Endodermal cell (in vitro differentiated cells): Measurements from ENCODE around the gene HOXC12. TPM values are rescaled to one million over a fixed set of nuclear protein-coding genes. Genes with fewer than 3 reads are reported as not detected.

Experiments used
- DNase-seq: peaks from one replicate; pipeline ENCODE4 v3.0.0-alpha.2; 2017
- H3K27ac ChIP-seq: 2 replicates; pipeline ENCODE4 v1.5.1; 2013; ENCODE audit warnings: mild to moderate bottlenecking, low read depth, low read length, moderate library complexity
- H3K27me3 ChIP-seq: 2 replicates; pipeline ENCODE4 v1.6.1; 2013; ENCODE audit warnings: mild to moderate bottlenecking, low read length, moderate library complexity; ENCODE audit not compliant: insufficient read depth, control insufficient read depth, poor library complexity, severe bottlenecking
- H3K36me3 ChIP-seq: 2 replicates; pipeline ENCODE4 v1.7.0; 2013; ENCODE audit warnings: mild to moderate bottlenecking, low read length, moderate library complexity; ENCODE audit not compliant: control insufficient read depth, insufficient read depth
- H3K4me1 ChIP-seq: one replicate; pipeline ENCODE4 v1.7.0; 2013; ENCODE audit warnings: low read length; ENCODE audit not compliant: control insufficient read depth, insufficient read depth
- H3K4me3 ChIP-seq: 2 replicates; pipeline ENCODE4 v1.5.1; 2013; ENCODE audit warnings: mild to moderate bottlenecking, low read length, moderate library complexity
- H3K9ac ChIP-seq: 2 replicates; pipeline ENCODE4 v1.6.1; 2013; ENCODE audit warnings: mild to moderate bottlenecking, low read length, moderate library complexity; ENCODE audit not compliant: poor library complexity, severe bottlenecking; ENCODE audit errors: extremely low read depth
- H3K9me3 ChIP-seq: 2 replicates; pipeline ENCODE4 v1.6.1; 2013; ENCODE audit warnings: mild to moderate bottlenecking, low read length, moderate library complexity; ENCODE audit not compliant: control insufficient read depth
- H3K27ac Mint-ChIP-seq: 2 replicates; pipeline ENCODE4 v1.8.0; 2020; ENCODE audit warnings: mixed read lengths
- H3K27me3 Mint-ChIP-seq: 2 replicates; pipeline ENCODE4 v1.8.0; 2021; ENCODE audit warnings: mild to moderate bottlenecking, mixed read lengths; ENCODE audit not compliant: insufficient read depth
- H3K36me3 Mint-ChIP-seq: 2 replicates; pipeline ENCODE4 v1.8.0; 2020; ENCODE audit warnings: low read depth, mixed read lengths
- H3K4me1 Mint-ChIP-seq: 2 replicates; pipeline ENCODE4 v1.8.0; 2020; ENCODE audit warnings: mixed read lengths
- H3K4me3 Mint-ChIP-seq: 2 replicates; pipeline ENCODE4 v1.8.0; 2020; ENCODE audit warnings: mild to moderate bottlenecking, moderate library complexity, mixed read lengths
- H3K9me3 Mint-ChIP-seq: 2 replicates; pipeline ENCODE4 v1.8.0; 2020; ENCODE audit warnings: mild to moderate bottlenecking, mixed read lengths
- WGBS, 2 experiments: methylation state at CpG; one replicate each; pipeline versions ENCODE4 v1.1.5 to v1.1.7; 2013; ENCODE audit warnings: missing lambda C conversion rate in 2 of 2, mixed read lengths in 1 of 2; ENCODE audit not compliant: insufficient coverage in 1 of 2, insufficient read length in 1 of 2; 5-methylcytosine and 5-hydroxymethylcytosine counted together
- total RNA-seq, 2 donors: library from RNA; stranded (reverse); fragmentation: NEBNext Ultra II Directional in 1 of 2; extraction: Animal tissue kit (Norgen Biotek cat#: 25700) in 1 of 2; gene quantifications; 2 replicates in 1 of 2; 3 replicates in 1 of 2; pipeline ENCODE4 v1.2.1, GENCODE V29; 2021
- TF ChIP-seq, protein P1 (sequence below): fragments of 200-600 bp; sonication (generic); conservative IDR thresholded peaks from 2 replicates; pipeline ENCODE4 v1.5.0; 2021; ENCODE audit warnings: antibody characterized with exemption, mild to moderate bottlenecking

HOXC12 gene
- total RNA-seq, 2 donors from 2014 or later = not detected

DNA sequence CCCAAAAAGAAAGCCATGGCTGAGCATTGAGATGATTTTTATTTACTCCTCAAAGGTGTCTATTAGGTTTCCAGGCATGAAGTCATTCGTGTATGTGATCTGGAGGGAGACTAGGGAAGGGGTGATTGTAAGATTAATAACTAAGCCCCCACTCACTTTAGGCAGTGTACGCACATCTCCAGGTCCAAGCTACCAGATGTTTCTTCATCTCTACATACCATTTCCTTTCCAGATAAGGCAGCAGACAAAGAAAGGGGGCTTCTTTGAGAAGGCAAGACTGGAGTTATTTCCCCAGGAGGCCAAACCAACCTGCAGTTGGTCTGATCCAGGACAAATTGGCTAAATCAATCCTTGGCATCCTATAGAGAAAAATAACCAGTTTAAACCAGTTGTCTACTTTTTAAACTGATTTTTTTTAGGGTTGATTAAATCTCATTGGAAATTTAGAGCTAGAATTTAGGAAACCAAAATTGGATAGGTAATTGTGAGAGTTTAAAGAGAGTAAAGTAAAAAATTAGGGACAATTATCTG, 12.2 kb upstream of the HOXC12 start:
- Mint-ChIP-seq H3K36me3 (no peaks in the 10 kb centered on the region), H3K4me3 (no peak overlapping the region), H3K27ac (no peak overlapping the region), H3K4me1 (no peaks in the 10 kb centered on the region), H3K27me3 (peaks cover 98% of the 10 kb centered on the region), H3K9me3 (peaks cover 11% of the 10 kb centered on the region)
- H3K4me1 ChIP-seq = no peaks in the 10 kb centered on the region
- no peak overlapping the region for H3K27ac ChIP-seq
- no peak overlapping the region for H3K9ac ChIP-seq
- peaks cover 100% of the 10 kb centered on the region for H3K27me3 ChIP-seq
- TF ChIP-seq, protein P1, sequence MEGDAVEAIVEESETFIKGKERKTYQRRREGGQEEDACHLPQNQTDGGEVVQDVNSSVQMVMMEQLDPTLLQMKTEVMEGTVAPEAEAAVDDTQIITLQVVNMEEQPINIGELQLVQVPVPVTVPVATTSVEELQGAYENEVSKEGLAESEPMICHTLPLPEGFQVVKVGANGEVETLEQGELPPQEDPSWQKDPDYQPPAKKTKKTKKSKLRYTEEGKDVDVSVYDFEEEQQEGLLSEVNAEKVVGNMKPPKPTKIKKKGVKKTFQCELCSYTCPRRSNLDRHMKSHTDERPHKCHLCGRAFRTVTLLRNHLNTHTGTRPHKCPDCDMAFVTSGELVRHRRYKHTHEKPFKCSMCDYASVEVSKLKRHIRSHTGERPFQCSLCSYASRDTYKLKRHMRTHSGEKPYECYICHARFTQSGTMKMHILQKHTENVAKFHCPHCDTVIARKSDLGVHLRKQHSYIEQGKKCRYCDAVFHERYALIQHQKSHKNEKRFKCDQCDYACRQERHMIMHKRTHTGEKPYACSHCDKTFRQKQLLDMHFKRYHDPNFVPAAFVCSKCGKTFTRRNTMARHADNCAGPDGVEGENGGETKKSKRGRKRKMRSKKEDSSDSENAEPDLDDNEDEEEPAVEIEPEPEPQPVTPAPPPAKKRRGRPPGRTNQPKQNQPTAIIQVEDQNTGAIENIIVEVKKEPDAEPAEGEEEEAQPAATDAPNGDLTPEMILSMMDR = no peak
- H3K4me3 ChIP-seq = no peak overlapping the region
- H3K9me3 ChIP-seq = peaks cover 9% of the 10 kb centered on the region
- H3K36me3 ChIP-seq = no peaks in the 10 kb centered on the region
- peak; percentile 10 for DNase-seq
- 71% methylated on average over 2 of the region's 2 CpGs; no CpG with 5 or more reads in 1 of the 2 experiments for whole genome bisulfite sequencing, 2 experiments

DNA sequence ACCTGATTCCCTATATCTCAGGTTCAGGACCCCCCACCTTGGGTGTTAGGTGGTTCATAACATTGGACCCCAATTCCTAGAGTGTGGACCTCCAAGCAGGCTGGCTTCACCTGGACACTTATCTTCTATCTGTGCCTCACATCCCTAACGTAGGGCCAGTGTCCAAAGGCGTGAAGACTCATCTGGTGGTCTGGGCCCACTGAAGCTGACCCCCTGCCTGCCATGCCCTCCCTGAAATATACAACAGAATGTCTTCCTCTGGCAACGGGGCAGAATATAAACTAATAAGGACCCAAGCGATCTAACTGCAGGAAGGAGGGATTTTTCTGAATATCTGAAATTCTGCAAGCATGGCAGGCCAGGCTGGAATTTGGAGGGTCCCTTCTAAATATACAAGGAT, 10.5 kb upstream of the HOXC12 start:
- Mint-ChIP-seq H3K4me1 (no peaks in the 10 kb centered on the region), H3K9me3 (peaks cover 3% of the 10 kb centered on the region), H3K27ac (no peak overlapping the region), H3K4me3 (no peak overlapping the region), H3K27me3 (peaks cover 99% of the 10 kb centered on the region), H3K36me3 (no peaks in the 10 kb centered on the region)
- Histone ChIP-seq H3K9ac (no peak overlapping the region), H3K27me3 (peaks cover 100% of the 10 kb centered on the region), H3K4me1 (no peaks in the 10 kb centered on the region), H3K27ac (no peak overlapping the region), H3K9me3 (no peaks in the 10 kb centered on the region), H3K36me3 (no peaks in the 10 kb centered on the region), H3K4me3 (no peak overlapping the region)
- 43 to 56% methylated on average over 3 to 4 of the region's 4 CpGs for WGBS, 2 experiments
- DNase-seq = peak; percentile 24
- TF ChIP-seq, protein P1 = no peak

DNA sequence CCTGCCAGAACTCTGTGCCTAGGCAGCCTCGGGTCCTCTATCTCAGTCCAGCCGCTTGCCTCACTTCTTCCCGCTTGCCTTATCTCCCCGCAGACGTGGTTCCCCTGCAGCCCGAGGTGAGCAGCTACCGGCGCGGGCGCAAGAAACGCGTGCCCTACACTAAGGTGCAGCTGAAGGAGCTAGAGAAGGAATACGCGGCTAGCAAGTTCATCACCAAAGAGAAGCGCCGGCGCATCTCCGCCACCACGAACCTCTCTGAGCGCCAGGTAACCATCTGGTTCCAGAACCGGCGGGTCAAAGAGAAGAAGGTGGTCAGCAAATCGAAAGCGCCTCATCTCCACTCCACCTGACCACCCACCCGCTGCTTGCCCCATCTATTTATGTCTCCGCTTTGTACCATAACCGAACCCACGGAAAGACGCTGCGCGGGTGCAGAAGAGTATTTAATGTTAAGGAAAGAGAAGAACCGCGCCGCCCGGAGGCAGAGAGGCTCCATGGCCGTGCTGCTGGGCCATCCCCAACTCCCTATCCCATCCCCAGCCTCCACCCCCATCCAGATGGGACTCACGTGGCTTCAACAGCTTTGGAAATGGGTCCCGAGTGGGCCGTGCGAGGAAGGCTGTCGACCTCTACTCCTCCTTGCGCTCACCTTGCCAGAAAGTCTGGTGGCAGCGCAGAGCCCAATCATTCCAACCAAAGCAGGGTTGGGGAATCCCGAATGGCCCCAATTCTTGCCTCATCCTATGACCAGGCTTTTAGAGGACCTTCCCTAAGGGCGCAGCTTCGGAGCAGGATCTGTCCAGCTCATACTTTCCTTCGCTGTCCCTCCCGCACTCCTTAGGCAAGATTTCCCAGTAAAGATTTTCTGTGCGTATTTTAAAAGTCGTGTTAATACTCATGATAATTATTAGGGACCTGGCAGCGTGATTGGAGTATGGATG, 9.5 kb upstream of the HOXC12 start:
- DNase-seq = peak; percentile 72
- 21 to 22% methylated on average over 28 to 51 of the region's 51 CpGs for WGBS, 2 experiments

More for the DNA sequence above, 9.5 kb upstream of the HOXC12 start:
- TF ChIP-seq, protein P1 = peak; percentile 39
- H3K27me3 ChIP-seq = peaks cover 100% of the 10 kb centered on the region
- Mint-ChIP-seq H3K27ac (no peak overlapping the region), H3K4me1 (no peaks in the 10 kb centered on the region), H3K4me3 (no peak overlapping the region), H3K9me3 (peaks cover 1% of the 10 kb centered on the region), H3K27me3 (peaks cover 99% of the 10 kb centered on the region), H3K36me3 (no peaks in the 10 kb centered on the region)
- no peak overlapping the region for H3K4me3 ChIP-seq
- no peaks in the 10 kb centered on the region for H3K36me3 ChIP-seq
- no peaks in the 10 kb centered on the region for H3K9me3 ChIP-seq
- H3K4me1 ChIP-seq = no peaks in the 10 kb centered on the region
- no peak overlapping the region for H3K27ac ChIP-seq
- no peak overlapping the region for H3K9ac ChIP-seq
